T47D (cell line): ENCODE data around the gene ZSWIM3.
A peak's percentile ranks its signal among the peaks of the same experiment; 100 is the strongest.
"Not testable (repeated sequence)": the region's sequence is repeated elsewhere in the genome, so short reads cannot be mapped to it uniquely, and the experiment has no call there.

Experiments used
- DNase-seq, 2 experiments: peaks; one replicate each; pipeline versions ENCODE4 v3.0.0 to v3.0.0-alpha.2; 2011 to 2012; ENCODE audit warnings: low read depth in 1 of 2, low spot score in 1 of 2
- JUND ChIP-seq: IDR thresholded peaks from 2 replicates; pipeline ENCODE4 v1.6.1; 2012; ENCODE audit warnings: low read depth
- in situ Hi-C: cut with HindIII; loops from 2 replicates; pipeline ENCODE4 v1.10.0; 2016; ENCODE audit warnings: low sequenced_read_pairs, low pct_unique_long_range_greater_than_20kb

Gene ZSWIM3

DNA sequence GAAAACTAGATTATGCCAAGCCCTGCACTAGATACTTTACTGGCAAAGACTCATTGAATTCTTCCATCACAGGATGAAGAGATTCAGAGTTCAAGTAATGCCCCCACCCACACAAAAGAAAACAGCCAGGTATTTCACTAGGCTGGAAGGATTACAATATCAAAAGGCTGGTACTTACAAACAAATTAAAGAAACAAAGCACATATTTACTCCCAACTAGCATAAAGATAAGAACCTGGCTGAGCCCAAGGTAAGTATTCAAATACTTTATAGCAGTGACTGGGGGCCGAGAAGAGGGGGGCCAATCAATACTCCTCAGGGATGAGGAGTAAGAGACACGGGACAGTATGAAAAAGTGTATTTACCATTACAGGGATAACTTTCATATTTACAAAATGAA, 3.9 kb upstream of the ZSWIM3 start:
- in situ Hi-C loops = no loop called here
- no peak for TF ChIP-seq JUND
- no peak for DNase-seq

- in situ Hi-C loops = no loop called here
- TF ChIP-seq JUND = no peak
- no peak for DNase-seq
These were observed 435 bp downstream of the ZSWIM3 start for GRCh38 chr20:45857882-45858216.

GRCh38 chr20:45859916-45860315, 2.5 kb downstream of the ZSWIM3 start:
- in situ Hi-C loops = no loop called here
- DNase-seq = no peak
- TF ChIP-seq JUND = no peak

GRCh38 chr20:45860560-45861220, 3.3 kb downstream of the ZSWIM3 start:
- DNase-seq = no peak
- in situ Hi-C loops = no loop called here
- TF ChIP-seq JUND = no peak

DNA sequence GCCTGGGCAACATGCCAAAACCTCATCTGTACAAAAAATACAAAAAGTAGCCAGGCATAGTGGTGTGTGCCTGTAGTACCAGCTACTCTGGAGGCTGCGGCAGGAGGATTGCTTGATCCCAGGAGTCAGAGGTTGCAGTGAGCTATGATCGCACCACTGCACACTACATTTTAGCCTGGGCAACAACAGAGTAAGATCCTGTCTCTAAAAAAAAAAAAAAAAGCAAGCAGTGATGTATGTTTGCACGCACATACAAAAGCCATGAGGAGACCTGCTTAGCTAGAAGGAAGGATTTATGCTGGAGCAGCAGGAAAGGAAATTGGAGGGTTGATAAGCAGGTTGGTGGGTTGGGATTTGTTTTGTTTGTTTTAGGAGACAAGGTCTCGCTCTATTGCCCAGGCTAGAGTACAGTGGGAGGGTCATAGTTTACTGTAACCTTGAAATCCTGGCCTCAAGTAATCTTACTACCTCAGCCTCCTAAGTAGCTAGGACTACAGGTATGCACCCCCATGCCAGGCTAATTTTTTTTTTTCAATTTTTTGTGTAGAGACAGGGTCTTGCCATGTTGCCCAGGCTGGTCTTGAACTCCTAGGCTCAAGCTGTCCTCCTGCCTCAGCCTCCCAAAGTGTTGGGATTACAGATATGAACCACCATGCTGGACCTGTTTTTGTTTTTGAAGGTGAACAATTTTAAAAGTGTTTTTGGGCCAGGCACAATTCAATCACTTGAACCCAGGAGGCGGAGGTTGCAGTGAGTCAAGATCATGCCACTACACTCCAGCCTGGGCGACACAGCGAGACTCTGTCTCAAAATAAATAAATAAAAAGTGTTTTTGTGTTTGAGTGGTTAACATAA, 4.0 kb downstream of the ZSWIM3 start:
- DNase-seq = peak in 1 of 2 experiments; percentile 31
- in situ Hi-C loops = no loop called here
- TF ChIP-seq JUND = no peak

DNA sequence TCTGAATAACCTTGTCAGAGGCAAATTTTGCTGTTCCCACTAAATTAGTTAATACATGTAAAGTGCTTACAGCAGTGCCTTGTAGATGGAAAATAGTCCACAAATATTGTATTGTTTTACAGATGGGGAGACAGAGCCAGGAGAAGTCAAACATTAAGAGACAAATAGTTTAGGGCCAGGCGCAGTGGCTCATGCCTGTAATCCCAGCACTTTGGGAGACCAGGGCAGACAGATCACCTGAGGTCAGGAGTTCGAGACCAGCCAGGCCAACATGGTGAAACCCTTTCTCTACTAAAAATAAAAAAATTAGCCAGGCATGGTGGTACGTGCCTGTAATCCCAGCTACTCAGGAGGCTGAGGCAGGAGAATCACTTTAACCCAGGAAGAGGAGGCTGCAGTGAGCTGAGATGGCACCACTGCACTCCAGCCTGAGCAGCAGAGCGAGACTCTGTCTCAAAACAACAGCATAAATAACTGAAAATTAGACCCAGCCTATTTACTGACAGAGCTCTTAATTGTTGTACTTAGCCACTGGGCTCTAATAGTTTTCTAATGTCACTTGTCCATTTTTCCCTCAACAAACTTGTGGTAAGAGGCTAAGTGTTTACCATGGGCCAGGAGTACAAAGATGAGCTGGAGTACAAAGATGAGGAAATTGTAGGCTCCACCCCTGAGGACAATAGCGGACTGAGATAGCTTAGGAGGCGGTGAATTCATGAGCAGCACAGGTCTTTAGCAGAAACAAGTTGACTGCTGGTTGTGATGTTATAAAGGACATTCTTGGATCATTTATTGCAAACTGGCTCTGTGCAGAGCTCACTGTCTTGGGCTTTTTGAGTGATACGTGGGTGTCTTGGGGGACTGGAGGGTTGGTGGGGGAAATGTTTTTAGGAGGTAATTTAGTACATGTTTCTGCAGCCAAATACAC, 6.4 kb downstream of the ZSWIM3 start:
- DNase-seq = no peak
- TF ChIP-seq JUND = no peak
- in situ Hi-C loops = no loop called here

DNA sequence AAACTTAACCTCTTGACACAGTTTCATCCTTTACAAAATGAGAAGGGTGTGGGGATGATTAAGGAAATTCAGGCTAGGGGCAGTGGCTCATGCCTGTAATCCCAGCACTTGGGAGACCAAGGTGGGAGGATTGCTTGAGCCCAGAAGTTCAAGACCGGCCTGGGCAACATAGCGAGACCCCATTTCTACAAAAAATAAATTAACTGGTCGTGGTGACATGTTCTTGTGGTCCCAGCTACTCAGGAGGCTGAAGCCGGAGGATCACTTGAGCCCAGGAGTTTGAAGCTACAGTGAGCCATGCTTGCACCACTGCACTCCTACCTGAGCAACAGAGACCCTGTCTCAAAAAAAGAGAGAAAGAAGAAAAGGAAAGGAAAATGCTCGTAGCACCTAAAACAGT, 9.0 kb downstream of the ZSWIM3 start:
- in situ Hi-C loops = no loop called here
- no peak for DNase-seq
- no peak for TF ChIP-seq JUND

- TF ChIP-seq JUND = no peak
- DNase-seq = no peak
- in situ Hi-C loops = no loop called here
These were observed 9.9 kb downstream of the ZSWIM3 start for GRCh38 chr20:45867136-45867818.

- TF ChIP-seq JUND = peak; percentile 54; the same call in 1 of the 2 replicates
- no peak for DNase-seq
- in situ Hi-C loops = no loop called here
These were observed 10.4 kb downstream of the ZSWIM3 start for GRCh38 chr20:45867819-45868176.

DNA sequence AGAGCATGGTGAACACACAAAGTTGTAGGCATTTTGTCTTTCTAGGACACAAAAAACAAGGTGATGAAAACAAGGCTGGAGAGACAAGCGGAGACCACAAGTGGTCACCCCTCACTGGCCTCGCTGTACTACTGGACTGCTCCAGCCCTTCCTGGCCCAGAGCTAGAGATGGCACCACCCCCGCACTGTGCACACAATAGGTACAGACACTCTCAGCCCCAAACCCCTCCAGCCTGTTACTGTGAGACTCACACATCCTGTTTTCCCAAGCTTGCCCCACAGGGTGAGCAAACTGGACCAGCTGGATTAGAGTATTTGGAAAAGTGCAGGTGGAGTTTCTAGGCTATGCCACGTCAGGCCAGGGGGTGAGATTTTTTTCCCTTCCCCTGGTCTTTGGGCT, 15.2 kb downstream of the ZSWIM3 start:
- in situ Hi-C loops = no loop called here
- peak; percentile 66 to 99 for DNase-seq
- no peak; the same call in 1 of the 2 replicates for TF ChIP-seq JUND

GRCh38 chr20:45873409-45874103, 16.1 kb downstream of the ZSWIM3 start:
- no peak; the same call in 1 of the 2 replicates for TF ChIP-seq JUND
- peak in 1 of 2 experiments; percentile 62 for DNase-seq
- in situ Hi-C loops = no loop called here

DNA sequence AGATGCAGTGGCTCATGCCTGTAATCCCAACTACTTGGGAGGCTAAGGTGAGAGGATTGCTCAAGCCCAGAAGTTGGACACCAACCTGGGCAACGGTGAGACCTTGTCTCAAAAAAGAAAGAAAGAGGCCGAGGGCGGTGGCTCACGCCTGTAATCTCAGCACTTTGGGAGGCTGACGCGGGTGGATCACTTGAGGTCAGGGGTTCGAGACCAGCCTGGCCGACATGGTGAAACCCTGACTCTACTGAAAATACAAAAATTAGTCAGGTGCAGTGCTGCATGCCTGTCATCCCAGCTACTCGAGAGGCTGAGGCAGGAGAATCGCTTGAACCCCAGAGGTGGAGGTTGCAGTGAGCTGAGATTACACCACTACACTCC, 16.7 kb downstream of the ZSWIM3 start:
- DNase-seq, in situ Hi-C loops: not testable (repeated sequence)
